H1 (cell line): ENCODE measurements around the gene C2orf76. TPM values are rescaled to one million over a fixed set of nuclear protein-coding genes. Genes with fewer than 3 reads are reported as not detected.

Experiments
- BRCA1 ChIP-seq: IDR thresholded peaks from 2 replicates; pipeline ENCODE4 v1.6.1; 2012; ENCODE audit warnings: low read depth, low read length, improper control_type of control experiment
- EGR1 ChIP-seq: IDR thresholded peaks from 2 replicates; pipeline ENCODE4 v1.6.1; 2011; ENCODE audit warnings: low read depth, low read length, borderline replicate concordance
- JUND ChIP-seq: IDR thresholded peaks from 2 replicates; pipeline ENCODE4 v1.6.1; 2011; ENCODE audit warnings: mild to moderate bottlenecking, improper control_type of control experiment, low read length
- KDM5A ChIP-seq: fragments of 200-600 bp; IDR thresholded peaks from 2 replicates; pipeline ENCODE4 v1.7.1; 2012; ENCODE audit warnings: mild to moderate bottlenecking, low read length, inconsistent platforms, mixed read lengths
- MAFK ChIP-seq: IDR thresholded peaks from 2 replicates; pipeline ENCODE4 v1.6.1; 2012; ENCODE audit warnings: low read depth, mild to moderate bottlenecking, improper control_type of control experiment, low read length
- TCF12 ChIP-seq: IDR thresholded peaks from 2 replicates; pipeline ENCODE4 v1.6.1; 2011; ENCODE audit warnings: low read depth, mild to moderate bottlenecking, low read length
- polyA plus RNA-seq, 7 experiments: library from polyadenylated mRNA; depleted of rRNA in 3 of 7; stranded (reverse) in 5 of 7; unstranded in 2 of 7; fragments of >200 nt in 5 of 7; fragments of 200-250 nt in 2 of 7; gene quantifications; 1 replicate in 5 of 7; 2 replicates in 1 of 7; 4 replicates in 1 of 7; pipeline versions ENCODE4 v1.2.1 to v1.2.3, GENCODE V29; 2011 to 2013; ENCODE audit warnings: missing spikeins in 2 of 7, mixed read lengths in 2 of 7
- total RNA-seq: library from RNA; stranded (reverse); fragmentation: NEBNext Ultra II Directional; extraction: Animal tissue kit (Norgen Biotek cat#: 25700); gene quantifications from 2 replicates; pipeline ENCODE4 v1.2.1, GENCODE V29; 2021
- TF ChIP-seq, protein P1 (sequence below): fragments of 300-600 bp; sonication (generic); IDR thresholded peaks from 2 replicates; pipeline ENCODE4 v1.7.1; 2012; ENCODE audit warnings: low read length, moderate library complexity, mild to moderate bottlenecking, inconsistent platforms; ENCODE audit not compliant: insufficient replicate concordance
- TF ChIP-seq, protein P2 (sequence below): IDR thresholded peaks from 2 replicates; pipeline ENCODE4 v1.6.1; 2011; ENCODE audit warnings: low read depth, mild to moderate bottlenecking, low read length; ENCODE audit not compliant: insufficient read depth
- TF ChIP-seq, protein P3 (sequence below), 3 experiments: IDR thresholded peaks; 1 replicate in 2 of 3; 2 replicates in 1 of 3; pipeline versions ENCODE4 v1.5.1 to v1.6.1; 2011; ENCODE audit warnings: low read length in 3 of 3, mild to moderate bottlenecking in 3 of 3, inconsistent platforms in 2 of 3, low read depth in 1 of 3, moderate library complexity in 1 of 3; ENCODE audit not compliant: insufficient read depth in 1 of 3; ENCODE audit errors: control extremely low read depth in 1 of 3

Gene C2orf76
- total and polyA plus RNA-seq, 2 of the 8 experiments (the other 6 are each of a cell fraction or from before 2014, with no cell fraction given), result 4.4 to 5.0 TPM

DNA sequence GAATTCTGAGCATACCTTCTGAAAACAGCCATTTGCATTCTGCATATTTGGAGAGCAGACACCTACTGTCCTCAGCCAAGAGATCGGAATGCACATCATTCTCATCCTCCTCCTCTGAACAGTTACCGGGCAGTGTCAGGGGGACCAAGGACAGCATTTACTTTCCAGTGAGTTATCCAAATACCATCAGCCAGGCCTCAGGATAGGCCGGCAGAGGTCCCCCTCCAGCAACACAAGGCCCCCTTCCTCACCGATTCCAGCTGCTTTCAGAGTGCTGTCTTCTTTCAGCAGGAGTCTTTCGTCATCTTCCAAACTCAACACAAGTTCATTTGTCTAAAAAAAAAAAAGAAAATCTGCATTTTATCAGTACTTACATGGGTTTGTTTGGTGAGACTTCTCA lies 55.3 kb downstream of the C2orf76 start (continued):
- TF ChIP-seq, protein P1, sequence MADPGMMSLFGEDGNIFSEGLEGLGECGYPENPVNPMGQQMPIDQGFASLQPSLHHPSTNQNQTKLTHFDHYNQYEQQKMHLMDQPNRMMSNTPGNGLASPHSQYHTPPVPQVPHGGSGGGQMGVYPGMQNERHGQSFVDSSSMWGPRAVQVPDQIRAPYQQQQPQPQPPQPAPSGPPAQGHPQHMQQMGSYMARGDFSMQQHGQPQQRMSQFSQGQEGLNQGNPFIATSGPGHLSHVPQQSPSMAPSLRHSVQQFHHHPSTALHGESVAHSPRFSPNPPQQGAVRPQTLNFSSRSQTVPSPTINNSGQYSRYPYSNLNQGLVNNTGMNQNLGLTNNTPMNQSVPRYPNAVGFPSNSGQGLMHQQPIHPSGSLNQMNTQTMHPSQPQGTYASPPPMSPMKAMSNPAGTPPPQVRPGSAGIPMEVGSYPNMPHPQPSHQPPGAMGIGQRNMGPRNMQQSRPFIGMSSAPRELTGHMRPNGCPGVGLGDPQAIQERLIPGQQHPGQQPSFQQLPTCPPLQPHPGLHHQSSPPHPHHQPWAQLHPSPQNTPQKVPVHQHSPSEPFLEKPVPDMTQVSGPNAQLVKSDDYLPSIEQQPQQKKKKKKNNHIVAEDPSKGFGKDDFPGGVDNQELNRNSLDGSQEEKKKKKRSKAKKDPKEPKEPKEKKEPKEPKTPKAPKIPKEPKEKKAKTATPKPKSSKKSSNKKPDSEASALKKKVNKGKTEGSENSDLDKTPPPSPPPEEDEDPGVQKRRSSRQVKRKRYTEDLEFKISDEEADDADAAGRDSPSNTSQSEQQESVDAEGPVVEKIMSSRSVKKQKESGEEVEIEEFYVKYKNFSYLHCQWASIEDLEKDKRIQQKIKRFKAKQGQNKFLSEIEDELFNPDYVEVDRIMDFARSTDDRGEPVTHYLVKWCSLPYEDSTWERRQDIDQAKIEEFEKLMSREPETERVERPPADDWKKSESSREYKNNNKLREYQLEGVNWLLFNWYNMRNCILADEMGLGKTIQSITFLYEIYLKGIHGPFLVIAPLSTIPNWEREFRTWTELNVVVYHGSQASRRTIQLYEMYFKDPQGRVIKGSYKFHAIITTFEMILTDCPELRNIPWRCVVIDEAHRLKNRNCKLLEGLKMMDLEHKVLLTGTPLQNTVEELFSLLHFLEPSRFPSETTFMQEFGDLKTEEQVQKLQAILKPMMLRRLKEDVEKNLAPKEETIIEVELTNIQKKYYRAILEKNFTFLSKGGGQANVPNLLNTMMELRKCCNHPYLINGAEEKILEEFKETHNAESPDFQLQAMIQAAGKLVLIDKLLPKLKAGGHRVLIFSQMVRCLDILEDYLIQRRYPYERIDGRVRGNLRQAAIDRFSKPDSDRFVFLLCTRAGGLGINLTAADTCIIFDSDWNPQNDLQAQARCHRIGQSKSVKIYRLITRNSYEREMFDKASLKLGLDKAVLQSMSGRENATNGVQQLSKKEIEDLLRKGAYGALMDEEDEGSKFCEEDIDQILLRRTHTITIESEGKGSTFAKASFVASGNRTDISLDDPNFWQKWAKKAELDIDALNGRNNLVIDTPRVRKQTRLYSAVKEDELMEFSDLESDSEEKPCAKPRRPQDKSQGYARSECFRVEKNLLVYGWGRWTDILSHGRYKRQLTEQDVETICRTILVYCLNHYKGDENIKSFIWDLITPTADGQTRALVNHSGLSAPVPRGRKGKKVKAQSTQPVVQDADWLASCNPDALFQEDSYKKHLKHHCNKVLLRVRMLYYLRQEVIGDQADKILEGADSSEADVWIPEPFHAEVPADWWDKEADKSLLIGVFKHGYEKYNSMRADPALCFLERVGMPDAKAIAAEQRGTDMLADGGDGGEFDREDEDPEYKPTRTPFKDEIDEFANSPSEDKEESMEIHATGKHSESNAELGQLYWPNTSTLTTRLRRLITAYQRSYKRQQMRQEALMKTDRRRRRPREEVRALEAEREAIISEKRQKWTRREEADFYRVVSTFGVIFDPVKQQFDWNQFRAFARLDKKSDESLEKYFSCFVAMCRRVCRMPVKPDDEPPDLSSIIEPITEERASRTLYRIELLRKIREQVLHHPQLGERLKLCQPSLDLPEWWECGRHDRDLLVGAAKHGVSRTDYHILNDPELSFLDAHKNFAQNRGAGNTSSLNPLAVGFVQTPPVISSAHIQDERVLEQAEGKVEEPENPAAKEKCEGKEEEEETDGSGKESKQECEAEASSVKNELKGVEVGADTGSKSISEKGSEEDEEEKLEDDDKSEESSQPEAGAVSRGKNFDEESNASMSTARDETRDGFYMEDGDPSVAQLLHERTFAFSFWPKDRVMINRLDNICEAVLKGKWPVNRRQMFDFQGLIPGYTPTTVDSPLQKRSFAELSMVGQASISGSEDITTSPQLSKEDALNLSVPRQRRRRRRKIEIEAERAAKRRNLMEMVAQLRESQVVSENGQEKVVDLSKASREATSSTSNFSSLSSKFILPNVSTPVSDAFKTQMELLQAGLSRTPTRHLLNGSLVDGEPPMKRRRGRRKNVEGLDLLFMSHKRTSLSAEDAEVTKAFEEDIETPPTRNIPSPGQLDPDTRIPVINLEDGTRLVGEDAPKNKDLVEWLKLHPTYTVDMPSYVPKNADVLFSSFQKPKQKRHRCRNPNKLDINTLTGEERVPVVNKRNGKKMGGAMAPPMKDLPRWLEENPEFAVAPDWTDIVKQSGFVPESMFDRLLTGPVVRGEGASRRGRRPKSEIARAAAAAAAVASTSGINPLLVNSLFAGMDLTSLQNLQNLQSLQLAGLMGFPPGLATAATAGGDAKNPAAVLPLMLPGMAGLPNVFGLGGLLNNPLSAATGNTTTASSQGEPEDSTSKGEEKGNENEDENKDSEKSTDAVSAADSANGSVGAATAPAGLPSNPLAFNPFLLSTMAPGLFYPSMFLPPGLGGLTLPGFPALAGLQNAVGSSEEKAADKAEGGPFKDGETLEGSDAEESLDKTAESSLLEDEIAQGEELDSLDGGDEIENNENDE, result no peak
- TF ChIP-seq, protein P2, sequence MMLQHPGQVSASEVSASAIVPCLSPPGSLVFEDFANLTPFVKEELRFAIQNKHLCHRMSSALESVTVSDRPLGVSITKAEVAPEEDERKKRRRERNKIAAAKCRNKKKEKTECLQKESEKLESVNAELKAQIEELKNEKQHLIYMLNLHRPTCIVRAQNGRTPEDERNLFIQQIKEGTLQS, result no peak
- TF ChIP-seq, protein P3, sequence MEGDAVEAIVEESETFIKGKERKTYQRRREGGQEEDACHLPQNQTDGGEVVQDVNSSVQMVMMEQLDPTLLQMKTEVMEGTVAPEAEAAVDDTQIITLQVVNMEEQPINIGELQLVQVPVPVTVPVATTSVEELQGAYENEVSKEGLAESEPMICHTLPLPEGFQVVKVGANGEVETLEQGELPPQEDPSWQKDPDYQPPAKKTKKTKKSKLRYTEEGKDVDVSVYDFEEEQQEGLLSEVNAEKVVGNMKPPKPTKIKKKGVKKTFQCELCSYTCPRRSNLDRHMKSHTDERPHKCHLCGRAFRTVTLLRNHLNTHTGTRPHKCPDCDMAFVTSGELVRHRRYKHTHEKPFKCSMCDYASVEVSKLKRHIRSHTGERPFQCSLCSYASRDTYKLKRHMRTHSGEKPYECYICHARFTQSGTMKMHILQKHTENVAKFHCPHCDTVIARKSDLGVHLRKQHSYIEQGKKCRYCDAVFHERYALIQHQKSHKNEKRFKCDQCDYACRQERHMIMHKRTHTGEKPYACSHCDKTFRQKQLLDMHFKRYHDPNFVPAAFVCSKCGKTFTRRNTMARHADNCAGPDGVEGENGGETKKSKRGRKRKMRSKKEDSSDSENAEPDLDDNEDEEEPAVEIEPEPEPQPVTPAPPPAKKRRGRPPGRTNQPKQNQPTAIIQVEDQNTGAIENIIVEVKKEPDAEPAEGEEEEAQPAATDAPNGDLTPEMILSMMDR (IDR thresholded peaks at IDR 0.05; ENCODE audit: control extremely low read depth in 1 of 3, insufficient read depth in 1 of 3, low read depth in 1 of 3, low read length in 3 of 3), result peak; percentile 27 to 53 (median 51)
- TF ChIP-seq TCF12, result no peak
- no peak for TF ChIP-seq JUND
- no peak for TF ChIP-seq EGR1
- TF ChIP-seq MAFK, result no peak
- TF ChIP-seq KDM5A, result no peak
- no peak for TF ChIP-seq BRCA1
